IMR-90 (cell line): ENCODE measurements around the gene USP53. TPM values are rescaled to one million over a fixed set of nuclear protein-coding genes. Genes with fewer than 3 reads are reported as not detected.

Experiments
- ATAC-seq: fragments of 200-7000 bp; cut with Tn5 transposase; 2 replicates; pipeline ENCODE4 v1.9.1; 2020; ENCODE audit warnings: low read depth, mild to moderate bottlenecking, moderate library complexity
- BruUV-seq: library from RNA; stranded (reverse); fragments of 400-500 nt; replicated peaks from 2 replicates; lab custom pipeline; 2021; lab: Mats Ljungman, UMichigan
- CTCF ChIA-PET: fragments of 300-600 bp; formaldehyde crosslinking; extraction: SDS; loops from one replicate; lab custom pipeline; 2021; ENCODE audit warnings: antibody characterized with exemption; lab: Yijun Ruan, JAX
- POLR2A ChIA-PET: fragments of 300-600 bp; sonication (Branson Sonifier 250); formaldehyde crosslinking; loops from one replicate; lab custom pipeline; 2022; ENCODE audit warnings: antibody characterized with exemption; ENCODE audit not compliant: unreplicated experiment; lab: Charles Lee
- DNase-seq: peaks from one replicate; pipeline ENCODE4 v3.0.0; 2013
- H2AFZ ChIP-seq: replicated peaks from 2 replicates; pipeline ENCODE3; 2013; ENCODE audit warnings: low read length, mild to moderate bottlenecking; ENCODE audit not compliant: poor library complexity
- H2AK5ac ChIP-seq: 2 replicates; pipeline ENCODE4 v1.6.1; 2013; ENCODE audit warnings: low read depth, low read length, inconsistent platforms
- H2AK9ac ChIP-seq: replicated peaks from 2 replicates; pipeline ENCODE3; 2013; ENCODE audit warnings: mild to moderate bottlenecking, low read depth, low read length, moderate library complexity; ENCODE audit not compliant: poor library complexity
- H2BK120ac ChIP-seq: 2 replicates; pipeline ENCODE4 v1.6.1; 2013; ENCODE audit warnings: low read depth, low read length, inconsistent platforms
- H2BK15ac ChIP-seq: 3 replicates; pipeline ENCODE4 v1.6.1; 2013; ENCODE audit warnings: low read depth, low read length, inconsistent platforms
- H2BK20ac ChIP-seq: 2 replicates; pipeline ENCODE4 v1.6.1; 2013; ENCODE audit warnings: low read depth, mild to moderate bottlenecking, inconsistent platforms, low read length, moderate library complexity
- H2BK5ac ChIP-seq: 2 replicates; pipeline ENCODE4 v1.6.1; 2013; ENCODE audit warnings: mild to moderate bottlenecking, low read depth, low read length, inconsistent platforms; ENCODE audit not compliant: poor library complexity, severe bottlenecking
- H3K14ac ChIP-seq: replicated peaks from 2 replicates; pipeline ENCODE4 v1.6.1; 2013; ENCODE audit warnings: low read depth, low read length, inconsistent platforms
- H3K18ac ChIP-seq: 2 replicates; pipeline ENCODE4 v1.6.1; 2013; ENCODE audit warnings: low read depth, low read length, control low read depth
- H3K23ac ChIP-seq: 2 replicates; pipeline ENCODE4 v1.6.1; 2013; ENCODE audit warnings: low read depth, low read length, inconsistent platforms
- H3K27ac ChIP-seq: 2 replicates; pipeline ENCODE4 v1.5.1; 2013; ENCODE audit warnings: mild to moderate bottlenecking, control low read depth, low read length; ENCODE audit not compliant: insufficient read depth
- H3K27me3 ChIP-seq: 2 replicates; pipeline ENCODE4 v1.6.1; 2013; ENCODE audit warnings: low read length; ENCODE audit not compliant: control insufficient read depth, insufficient read depth
- H3K36me3 ChIP-seq: 2 replicates; pipeline ENCODE4 v1.6.1; 2013; ENCODE audit warnings: low read length, mixed read lengths; ENCODE audit not compliant: control insufficient read depth, insufficient read depth
- H3K4ac ChIP-seq: 2 replicates; pipeline ENCODE4 v1.6.1; 2013; ENCODE audit warnings: low read depth, low read length, inconsistent platforms
- H3K4me1 ChIP-seq: 2 replicates; pipeline ENCODE4 v1.6.1; 2013; ENCODE audit warnings: low read length, mixed read lengths; ENCODE audit not compliant: control insufficient read depth, insufficient read depth
- H3K4me2 ChIP-seq: 2 replicates; pipeline ENCODE4 v1.6.1; 2013; ENCODE audit warnings: low read depth, mild to moderate bottlenecking, control low read depth, low read length, moderate library complexity
- H3K4me3 ChIP-seq: 2 replicates; pipeline ENCODE4 v1.5.1; 2013; ENCODE audit warnings: low read depth, mild to moderate bottlenecking, control low read depth, low read length, moderate library complexity; ENCODE audit not compliant: insufficient read depth
- H3K56ac ChIP-seq: 2 replicates; pipeline ENCODE4 v1.6.1; 2013; ENCODE audit warnings: low read length, inconsistent platforms; ENCODE audit not compliant: insufficient read depth; ENCODE audit errors: extremely low read depth
- H3K79me1 ChIP-seq, 2 experiments: 2 replicates each; pipeline ENCODE4 v1.6.1; 2013; ENCODE audit warnings: low read length in 2 of 2, inconsistent platforms in 1 of 2, low read depth in 1 of 2
- H3K9ac ChIP-seq: 2 replicates; pipeline ENCODE4 v1.6.1; 2013; ENCODE audit warnings: low read depth, low read length, control low read depth
- H3K9me1 ChIP-seq: 2 replicates; pipeline ENCODE4 v1.6.1; 2013; ENCODE audit warnings: low read length, inconsistent platforms; ENCODE audit not compliant: insufficient read depth
- H3K9me3 ChIP-seq: 2 replicates; pipeline ENCODE4 v1.6.1; 2013; ENCODE audit warnings: low read length; ENCODE audit not compliant: control insufficient read depth, insufficient read depth
- H4K20me1 ChIP-seq: 2 replicates; pipeline ENCODE4 v1.6.1; 2013; ENCODE audit warnings: low read length, inconsistent platforms; ENCODE audit not compliant: insufficient read depth
- H4K5ac ChIP-seq: 2 replicates; pipeline ENCODE4 v1.6.1; 2013; ENCODE audit warnings: mild to moderate bottlenecking, low read depth, low read length, control low read depth
- H4K8ac ChIP-seq, 2 experiments: 2 replicates each; pipeline ENCODE4 v1.6.1; 2013; ENCODE audit warnings: low read depth in 2 of 2, low read length in 2 of 2, control low read depth in 1 of 2, inconsistent platforms in 1 of 2
- H4K91ac ChIP-seq: 2 replicates; pipeline ENCODE4 v1.6.1; 2013; ENCODE audit warnings: low read depth, low read length, inconsistent platforms; ENCODE audit not compliant: insufficient read depth
- BHLHE40 ChIP-seq: fragments of 150-350 bp; IDR thresholded peaks from 2 replicates; pipeline ENCODE4 v1.6.1; 2016; ENCODE audit warnings: mild to moderate bottlenecking, low read depth, low read length
- CHD1 ChIP-seq: IDR thresholded peaks from 2 replicates; pipeline ENCODE4 v1.6.1; 2012; ENCODE audit warnings: low read depth, low read length, improper control_type of control experiment
- CTCF ChIP-seq: conservative IDR thresholded peaks from 2 replicates; pipeline ENCODE4 v1.5.1; 2012; ENCODE audit warnings: mild to moderate bottlenecking, low read depth, low read length, improper control_type of control experiment
- FOS ChIP-seq: fragments of 150-350 bp; IDR thresholded peaks from 2 replicates; pipeline ENCODE4 v1.6.1; 2016; ENCODE audit warnings: low read depth, low read length
- MAZ ChIP-seq: IDR thresholded peaks from 2 replicates; pipeline ENCODE4 v1.6.1; 2012; ENCODE audit warnings: low read depth, mild to moderate bottlenecking, low read length, improper control_type of control experiment, moderate library complexity, borderline replicate concordance
- RAD21 ChIP-seq: IDR thresholded peaks from 2 replicates; pipeline ENCODE4 v1.6.1; 2012; ENCODE audit warnings: low read length, improper control_type of control experiment
- RCOR1 ChIP-seq: IDR thresholded peaks from 2 replicates; pipeline ENCODE4 v1.6.1; 2012; ENCODE audit warnings: mild to moderate bottlenecking, low read length, improper control_type of control experiment; ENCODE audit not compliant: insufficient replicate concordance
- RFX5 ChIP-seq: IDR thresholded peaks from 2 replicates; pipeline ENCODE4 v1.8.0; 2012; ENCODE audit warnings: low read depth, mild to moderate bottlenecking, low read length, moderate library complexity
- WGBS, 2 experiments: methylation state at CpG; one replicate each; pipeline versions ENCODE4 v1.1.5 to v1.1.7; 2013; ENCODE audit warnings: missing lambda C conversion rate in 2 of 2; ENCODE audit not compliant: insufficient read length in 1 of 2; ENCODE audit errors: extremely low coverage in 2 of 2; 5-methylcytosine and 5-hydroxymethylcytosine counted together
- dilution Hi-C: fragments of 300-500 bp; cut with HindIII; formaldehyde crosslinking; loops from one replicate; pipeline ENCODE4 v1.14.3; 2018; ENCODE audit warnings: low sequenced_read_pairs; ENCODE audit not compliant: unreplicated experiment
- in situ Hi-C: fragments of 300-500 bp; cut with MboI; formaldehyde crosslinking; loops from 3 replicates; pipeline ENCODE4 v1.14.3; 2019; ENCODE audit warnings: low sequenced_read_pairs, inconsistent platforms, mixed read lengths
- intact Hi-C: fragments of 100-400 bp; cut with micrococcal nuclease; formaldehyde crosslinking; loops from 2 replicates; pipeline ENCODE4 v1.10.0; 2022
- polyA plus RNA-seq, 3 experiments: library from polyadenylated mRNA; depleted of rRNA; stranded (reverse); fragments of >200 nt; gene quantifications; 2 replicates each; pipeline ENCODE4 v1.2.3, GENCODE V29; 2012; ENCODE audit warnings: low replicate concordance in 1 of 3
- total RNA-seq: library from RNA; depleted of rRNA; stranded (reverse); fragments of >200 nt; gene quantifications from 2 replicates; pipeline ENCODE4 v1.2.3, GENCODE V29; 2012

Gene USP53
- total and polyA plus RNA-seq, 2 of the 4 experiments (the other 2 are of a cell fraction), result 11.2 to 24.0 TPM

GRCh38 chr4:119271361-119272085 is 59.0 kb downstream of the USP53 start:
- ChIA-PET CTCF (no interaction called here), POLR2A (no interaction called here)
- H4K5ac ChIP-seq, result no peak overlapping the region
- H3K14ac ChIP-seq, result no peak overlapping the region
- DNase-seq (no peak), ATAC-seq (no peak)
- no peak overlapping the region for H3K27ac ChIP-seq
- intact Hi-C loops, result loop anchor here (5.0 kb wide), 1 partner anchor 39 kb away; no protein-coding TSS in a partner anchor
- no peaks in the 10 kb centered on the region for H3K4me1 ChIP-seq
- no peak overlapping the region for H3K4me3 ChIP-seq
- H4K8ac ChIP-seq, result no peak overlapping the region
- H3K4me2 ChIP-seq, result no peak overlapping the region
- no peak overlapping the region for H3K18ac ChIP-seq
- no peak overlapping the region for H2AK9ac ChIP-seq
- TF ChIP-seq FOS, result no peak
- no peak for TF ChIP-seq RAD21
- TF ChIP-seq BHLHE40, result no peak
- no peak for TF ChIP-seq RFX5
- no peak for TF ChIP-seq MAZ
- no peak for TF ChIP-seq CTCF
- TF ChIP-seq RCOR1, result no peak
- TF ChIP-seq CHD1, result no peak
- no CpG with 5 or more reads among the region's 6 CpGs for WGBS, 2 experiments
- dilution Hi-C loops, result no loop called here
- no peak overlapping the region for H2AFZ ChIP-seq
- no peaks in the 10 kb centered on the region for H3K9me3 ChIP-seq
- H3K36me3 ChIP-seq, result peaks cover 10% of the 10 kb centered on the region
- H2AK5ac ChIP-seq, result no peak overlapping the region
- H3K27me3 ChIP-seq, result no peaks in the 10 kb centered on the region
- in situ Hi-C loops, result no loop called here
- H3K9ac ChIP-seq, result no peak overlapping the region
- no peak overlapping the region for H2BK120ac ChIP-seq
- no peak overlapping the region for H3K23ac ChIP-seq
- H2BK15ac ChIP-seq, result no peak overlapping the region
- H3K56ac ChIP-seq, result no peak overlapping the region
- H2BK5ac ChIP-seq, result no peak overlapping the region
- no peaks in the 10 kb centered on the region for H4K20me1 ChIP-seq
- no peak overlapping the region for H3K4ac ChIP-seq
- no peak overlapping the region for H2BK20ac ChIP-seq
- no peaks in the 10 kb centered on the region for H3K9me1 ChIP-seq
- H4K91ac ChIP-seq, result no peak overlapping the region
- BruUV-seq, result TSS peak; percentile 95
- no peaks in the 10 kb centered on the region; a peak in 1 of 4 replicates for H3K79me1 ChIP-seq
